Body of pancreas (tissue), 4 donors: ENCODE measurements around the gene ZNF341.

Experiments
- CTCF ChIP-seq, 7 experiments: fragments of 450-650 bp in 4 of 7; fragments of 200-600 bp in 3 of 7; sonication (generic) in 3 of 7; IDR thresholded peaks; one replicate each; pipeline ENCODE4 v1.5.1; 2016 to 2019; ENCODE audit warnings: antibody characterized with exemption in 7 of 7
- POLR2A ChIP-seq, 3 donors: fragments of 450-650 bp; IDR thresholded peaks; one replicate each; pipeline ENCODE4 v1.6.1; 2016; ENCODE audit warnings: antibody characterized with exemption in 3 of 3, mild to moderate bottlenecking in 2 of 3

DNA sequence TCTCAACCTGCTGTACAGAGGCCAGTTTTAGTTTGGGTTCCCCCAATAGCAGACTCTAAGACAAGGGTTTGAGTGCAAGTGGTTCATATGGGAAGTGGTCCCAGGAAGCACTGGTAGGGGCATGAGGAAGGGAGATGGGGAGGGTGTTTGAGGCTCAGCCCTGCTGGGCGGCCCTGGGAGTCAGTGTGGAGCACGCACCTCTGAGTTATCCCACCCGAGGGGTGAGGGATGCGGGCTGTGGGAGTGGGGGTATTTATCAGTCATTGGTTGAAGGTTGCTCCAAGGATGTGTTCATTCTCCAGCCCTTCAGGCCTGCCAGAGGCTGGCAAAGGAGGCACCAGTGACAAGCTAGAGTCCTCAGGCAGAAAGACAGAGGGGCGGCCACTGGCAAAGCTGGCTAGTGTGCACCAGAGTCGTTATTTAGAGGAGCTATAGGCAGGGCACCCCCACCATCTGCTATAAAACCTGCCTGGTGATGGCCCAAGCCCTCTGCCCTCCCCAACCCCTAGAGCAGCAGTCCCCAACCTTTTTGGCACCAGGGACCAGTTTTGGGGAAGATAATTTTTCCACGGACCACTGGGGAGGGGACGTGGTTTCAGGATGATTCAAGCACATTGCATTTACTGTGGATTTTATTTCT lies 28.2 kb upstream of the ZNF341 start:
- TF ChIP-seq CTCF (IDR thresholded peaks at IDR 0.05): no peak
- TF ChIP-seq POLR2A (IDR thresholded peaks at IDR 0.05): no peak
